Natural killer cell (primary cell): ENCODE data around the gene NR3C2. TPM values are rescaled to one million over a fixed set of nuclear protein-coding genes. Genes with fewer than 3 reads are reported as not detected.
A peak's percentile ranks its signal among the peaks of the same experiment; 100 is the strongest.

Source experiments
- ATAC-seq, 3 donors: fragments of 150-1000 bp in 2 of 3; fragments of 200-7000 bp in 1 of 3; cut with Tn5 transposase; 1 replicate in 1 of 3; 2 replicates in 2 of 3; pipeline ENCODE4 v1.10.0; 2021; ENCODE audit warnings: mild to moderate bottlenecking in 2 of 3, moderate library complexity in 2 of 3
- DNase-seq, 2 donors: peaks; one replicate each; pipeline versions ENCODE4 v3.0.0 to v3.0.0-alpha.2; 2013 to 2021; ENCODE audit warnings: mixed read lengths in 1 of 2
- H3K27ac ChIP-seq: one replicate; pipeline ENCODE4 v1.5.1; 2013; ENCODE audit warnings: mild to moderate bottlenecking, low read length
- H3K27me3 ChIP-seq: one replicate; pipeline ENCODE4 v1.6.1; 2013; ENCODE audit warnings: low read length; ENCODE audit not compliant: control insufficient read depth, insufficient read depth
- H3K36me3 ChIP-seq: one replicate; pipeline ENCODE4 v1.6.1; 2013; ENCODE audit warnings: low read length; ENCODE audit not compliant: control insufficient read depth, insufficient read depth
- H3K4me1 ChIP-seq: one replicate; pipeline ENCODE4 v1.6.1; 2013; ENCODE audit warnings: low read length; ENCODE audit not compliant: control insufficient read depth, insufficient read depth
- H3K4me3 ChIP-seq: one replicate; pipeline ENCODE4 v1.5.1; 2013; ENCODE audit warnings: low read length
- H3K9me3 ChIP-seq: one replicate; pipeline ENCODE4 v1.6.1; 2013; ENCODE audit warnings: low read length; ENCODE audit not compliant: control insufficient read depth, insufficient read depth
- H3K27ac Mint-ChIP-seq, 2 donors: one replicate each; pipeline ENCODE4 v1.8.0; 2022; ENCODE audit warnings: mild to moderate bottlenecking in 2 of 2, mixed read lengths in 2 of 2, moderate library complexity in 1 of 2
- H3K27me3 Mint-ChIP-seq, 2 donors: one replicate each; pipeline ENCODE4 v1.8.0; 2022; ENCODE audit warnings: low read depth in 2 of 2, mixed read lengths in 2 of 2
- H3K36me3 Mint-ChIP-seq: one replicate; pipeline ENCODE4 v1.8.0; 2022; ENCODE audit warnings: mixed read lengths
- H3K4me1 Mint-ChIP-seq, 2 donors: one replicate each; pipeline ENCODE4 v1.8.0; 2022; ENCODE audit warnings: mixed read lengths in 2 of 2
- H3K4me3 Mint-ChIP-seq: one replicate; pipeline ENCODE4 v1.8.0; 2022; ENCODE audit warnings: mild to moderate bottlenecking, moderate library complexity, mixed read lengths
- H3K9me3 Mint-ChIP-seq, 2 donors: one replicate each; pipeline ENCODE4 v1.8.0; 2022; ENCODE audit warnings: mixed read lengths in 2 of 2
- CTCF ChIP-seq: fragments of 200-600 bp; IDR thresholded peaks from one replicate; pipeline ENCODE4 v1.8.0; 2022; ENCODE audit warnings: antibody characterized with exemption
- WGBS: methylation state at CpG from one replicate; pipeline ENCODE4 v1.1.7; 2013; ENCODE audit warnings: missing lambda C conversion rate; ENCODE audit not compliant: insufficient coverage; 5-methylcytosine and 5-hydroxymethylcytosine counted together
- intact Hi-C: fragments of 100-400 bp; cut with micrococcal nuclease; formaldehyde crosslinking; loops from one replicate; pipeline ENCODE4 v1.14.2; 2022
- total RNA-seq, 4 donors: library from RNA; stranded (reverse); fragments of 120-200 nt in 1 of 4; gene quantifications; one replicate each; pipeline versions ENCODE4 v1.2.3 to v1.2.4, GENCODE V29; 2013 to 2022

Gene NR3C2
- total RNA-seq, 3 donors from 2014 or later (not counting 1 experiment from before 2014, with no cell fraction given): 4.2 to 8.6 (median 6.3) TPM

GRCh38 chr4:148055844-148056243 lies 386.4 kb downstream of the NR3C2 start:
- no peak overlapping the region for H3K27ac ChIP-seq
- H3K27ac Mint-ChIP-seq: peak overlapping the region; percentile 68 to 74
- intact Hi-C loops: loop anchor here (10.0 kb wide), 1 partner anchor 389 kb away; the partner anchor contains the start of gene NR3C2
- ATAC-seq (no peak), DNase-seq (no peak)
- H3K27me3 ChIP-seq: no peaks in the 10 kb centered on the region
- no peak for TF ChIP-seq CTCF
- H3K36me3 ChIP-seq: no peaks in the 10 kb centered on the region
- peaks cover 79 to 86% of the 10 kb centered on the region in 2 donors for H3K4me1 Mint-ChIP-seq
- H3K27me3 Mint-ChIP-seq: no peaks in the 10 kb centered on the region
- no peaks in the 10 kb centered on the region for H3K9me3 Mint-ChIP-seq
- H3K4me3 ChIP-seq: no peak overlapping the region
- no peak overlapping the region for H3K4me3 Mint-ChIP-seq
- WGBS: 97% methylated on average over 6 of the region's 6 CpGs
- no peaks in the 10 kb centered on the region for H3K36me3 Mint-ChIP-seq
- no peaks in the 10 kb centered on the region for H3K9me3 ChIP-seq
- peaks cover 75% of the 10 kb centered on the region for H3K4me1 ChIP-seq

GRCh38 chr4:148054275-148054674 lies 387.9 kb downstream of the NR3C2 start:
- H3K4me1 Mint-ChIP-seq: peaks cover 71 to 76% of the 10 kb centered on the region in 2 donors
- ATAC-seq: no peak
- H3K9me3 ChIP-seq: no peaks in the 10 kb centered on the region
- DNase-seq: peak in 1 of 2 donors; percentile 52
- H3K27me3 ChIP-seq: no peaks in the 10 kb centered on the region
- 93% methylated on average over 1 of the region's 3 CpGs for WGBS
- peak overlapping the region; percentile 45 for H3K27ac ChIP-seq
- peaks cover 64% of the 10 kb centered on the region for H3K4me1 ChIP-seq
- no peaks in the 10 kb centered on the region for H3K9me3 Mint-ChIP-seq
- no peak for TF ChIP-seq CTCF
- intact Hi-C loops: loop anchor here (5.0 to 10.0 kb wide), 2 partner anchors 112 to 391 kb away; partner anchors contain the start of gene NR3C2
- H3K4me3 Mint-ChIP-seq: no peak overlapping the region
- H3K27me3 Mint-ChIP-seq: no peaks in the 10 kb centered on the region
- no peak overlapping the region for H3K4me3 ChIP-seq
- no peaks in the 10 kb centered on the region for H3K36me3 ChIP-seq
- peak overlapping the region; percentile 83 to 90 for H3K27ac Mint-ChIP-seq
- no peaks in the 10 kb centered on the region for H3K36me3 Mint-ChIP-seq

- no peak for TF ChIP-seq CTCF
- H3K27ac Mint-ChIP-seq: peak overlapping the region; percentile 83 to 90
- ATAC-seq: no peak
- no peaks in the 10 kb centered on the region for H3K27me3 Mint-ChIP-seq
- H3K27ac ChIP-seq: peak overlapping the region; percentile 72
- DNase-seq: no peak
- H3K27me3 ChIP-seq: no peaks in the 10 kb centered on the region
- H3K9me3 Mint-ChIP-seq: no peaks in the 10 kb centered on the region
- H3K4me3 Mint-ChIP-seq: peak overlapping the region; percentile 21
- H3K4me3 ChIP-seq: no peak overlapping the region
- H3K36me3 ChIP-seq: no peaks in the 10 kb centered on the region
- peaks cover 65 to 67% of the 10 kb centered on the region in 2 donors for H3K4me1 Mint-ChIP-seq
- 89% methylated on average over 11 of the region's 11 CpGs for WGBS
- H3K9me3 ChIP-seq: no peaks in the 10 kb centered on the region
- intact Hi-C loops: loop anchor here (5.0 to 10.0 kb wide), 2 partner anchors 111 to 391 kb away; partner anchors contain the start of gene NR3C2
- H3K4me1 ChIP-seq: peaks cover 60% of the 10 kb centered on the region
- peaks cover 2% of the 10 kb centered on the region for H3K36me3 Mint-ChIP-seq
These were observed 388.8 kb downstream of the NR3C2 start for GRCh38 chr4:148053298-148054003.
